Measurements from ENCODE around the gene DGAT2.

DGAT2 gene

DNA sequence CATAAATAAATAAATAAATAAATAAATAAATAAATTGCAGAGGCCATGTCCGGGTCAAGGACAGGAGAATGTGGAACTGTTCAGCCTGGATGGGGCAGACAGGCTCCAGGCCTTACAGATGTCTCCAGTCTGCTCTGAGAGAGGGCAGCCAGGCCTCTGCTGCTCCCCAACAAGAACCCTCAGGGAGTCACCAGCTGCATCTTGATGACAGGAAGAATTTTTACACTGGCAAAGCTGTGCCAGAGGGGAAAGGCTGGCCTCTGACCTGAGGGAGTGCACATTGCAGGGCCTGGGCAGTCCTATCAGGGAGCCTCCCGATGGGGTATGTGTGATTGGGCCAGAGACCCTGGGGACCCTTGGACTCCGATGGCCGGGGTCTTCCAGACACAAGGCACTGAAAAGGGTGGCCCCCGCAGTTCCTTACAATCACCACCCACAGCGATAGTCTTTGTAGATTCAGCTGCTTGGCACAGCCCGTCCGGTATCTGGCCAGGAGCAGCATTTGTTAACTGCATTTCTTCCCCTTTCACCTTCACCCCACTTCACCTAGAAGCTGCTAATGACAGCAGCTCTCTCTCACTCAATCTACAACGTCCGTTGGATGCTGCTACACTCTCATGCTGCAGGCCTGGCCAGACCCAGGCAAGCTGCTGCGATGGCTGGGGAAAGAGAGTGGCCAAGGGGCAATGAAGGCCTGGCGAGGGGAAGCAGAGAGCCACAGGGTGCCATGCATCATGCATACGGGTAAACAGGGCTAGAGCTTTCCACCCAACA lies 42.8 kb upstream of the DGAT2 start:
- DNase-seq (ENCODE audit: low read depth) = no peak
- H3K4me3 ChIP-seq (ENCODE audit: low read length) = no peak overlapping the region
- TF ChIP-seq, protein P1, sequence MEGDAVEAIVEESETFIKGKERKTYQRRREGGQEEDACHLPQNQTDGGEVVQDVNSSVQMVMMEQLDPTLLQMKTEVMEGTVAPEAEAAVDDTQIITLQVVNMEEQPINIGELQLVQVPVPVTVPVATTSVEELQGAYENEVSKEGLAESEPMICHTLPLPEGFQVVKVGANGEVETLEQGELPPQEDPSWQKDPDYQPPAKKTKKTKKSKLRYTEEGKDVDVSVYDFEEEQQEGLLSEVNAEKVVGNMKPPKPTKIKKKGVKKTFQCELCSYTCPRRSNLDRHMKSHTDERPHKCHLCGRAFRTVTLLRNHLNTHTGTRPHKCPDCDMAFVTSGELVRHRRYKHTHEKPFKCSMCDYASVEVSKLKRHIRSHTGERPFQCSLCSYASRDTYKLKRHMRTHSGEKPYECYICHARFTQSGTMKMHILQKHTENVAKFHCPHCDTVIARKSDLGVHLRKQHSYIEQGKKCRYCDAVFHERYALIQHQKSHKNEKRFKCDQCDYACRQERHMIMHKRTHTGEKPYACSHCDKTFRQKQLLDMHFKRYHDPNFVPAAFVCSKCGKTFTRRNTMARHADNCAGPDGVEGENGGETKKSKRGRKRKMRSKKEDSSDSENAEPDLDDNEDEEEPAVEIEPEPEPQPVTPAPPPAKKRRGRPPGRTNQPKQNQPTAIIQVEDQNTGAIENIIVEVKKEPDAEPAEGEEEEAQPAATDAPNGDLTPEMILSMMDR (conservative IDR thresholded peaks at IDR 0.05; ENCODE audit: low read length) = no peak

DNA sequence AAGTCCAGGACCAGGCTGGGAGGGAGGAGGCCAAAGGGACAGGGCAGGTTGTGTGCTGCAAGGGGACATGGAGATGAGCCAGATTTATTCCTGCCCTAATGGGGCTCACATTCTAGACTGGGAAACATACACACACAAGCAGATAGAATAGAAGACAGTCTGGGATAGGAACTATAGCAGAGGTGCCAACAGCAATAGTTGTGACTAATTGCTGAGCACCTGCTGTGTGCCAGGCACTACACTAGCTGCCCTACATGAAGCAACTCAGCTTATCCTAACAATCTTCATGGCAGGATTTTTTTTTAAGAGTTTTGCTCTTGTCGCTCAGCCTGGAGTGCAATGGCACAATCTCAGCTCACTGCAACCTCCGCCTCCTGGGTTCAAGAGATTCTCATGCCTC lies 39.6 kb upstream of the DGAT2 start:
- H3K4me3 ChIP-seq (ENCODE audit: low read length) = no peak overlapping the region
- no peak for DNase-seq (ENCODE audit: low read depth)
- TF ChIP-seq, protein P1 (conservative IDR thresholded peaks at IDR 0.05; ENCODE audit: low read length) = no peak

DNA sequence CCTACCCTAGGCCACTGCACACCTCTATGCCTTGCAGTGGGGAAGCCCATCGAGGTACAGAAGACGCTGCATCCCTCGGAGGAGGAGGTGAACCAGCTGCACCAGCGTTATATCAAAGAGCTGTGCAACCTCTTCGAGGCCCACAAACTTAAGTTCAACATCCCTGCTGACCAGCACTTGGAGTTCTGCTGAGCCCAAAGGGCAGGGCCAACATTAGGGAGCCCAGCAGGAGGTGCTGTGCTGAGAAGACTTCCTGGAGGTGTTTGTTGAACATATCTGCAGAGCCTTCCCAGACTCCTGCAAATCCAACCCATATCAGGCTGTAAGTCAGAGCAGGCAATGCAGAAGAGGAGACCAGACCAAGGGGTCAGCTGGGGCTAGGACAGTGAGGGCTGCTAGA lies 37.5 kb upstream of the DGAT2 start:
- H3K4me3 ChIP-seq (ENCODE audit: low read length) = no peak overlapping the region
- DNase-seq (ENCODE audit: low read depth) = no peak
- TF ChIP-seq, protein P1 (conservative IDR thresholded peaks at IDR 0.05; ENCODE audit: low read length) = no peak

DNA sequence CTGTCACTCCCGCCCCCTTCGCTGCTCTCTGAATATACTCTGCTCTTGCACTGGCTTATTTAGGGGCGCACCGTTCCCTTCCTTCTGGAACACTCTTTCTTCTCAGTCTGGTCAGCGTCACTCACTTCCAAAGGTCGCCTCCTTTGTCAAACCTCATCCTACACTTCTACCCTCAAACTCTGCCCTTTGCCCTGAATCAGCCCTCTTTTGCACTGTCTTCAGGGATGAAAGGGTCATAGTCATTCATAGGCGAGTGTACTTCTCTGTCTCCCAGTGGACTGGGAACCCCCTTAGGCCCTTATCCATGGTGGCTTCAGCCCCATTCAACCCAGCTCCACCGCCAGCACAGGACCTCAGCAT lies 35.5 kb upstream of the DGAT2 start:
- TF ChIP-seq, protein P1 (conservative IDR thresholded peaks at IDR 0.05; ENCODE audit: low read length) = no peak
- no peak for DNase-seq (ENCODE audit: low read depth)
- H3K4me3 ChIP-seq (ENCODE audit: low read length) = no peak overlapping the region

DNA sequence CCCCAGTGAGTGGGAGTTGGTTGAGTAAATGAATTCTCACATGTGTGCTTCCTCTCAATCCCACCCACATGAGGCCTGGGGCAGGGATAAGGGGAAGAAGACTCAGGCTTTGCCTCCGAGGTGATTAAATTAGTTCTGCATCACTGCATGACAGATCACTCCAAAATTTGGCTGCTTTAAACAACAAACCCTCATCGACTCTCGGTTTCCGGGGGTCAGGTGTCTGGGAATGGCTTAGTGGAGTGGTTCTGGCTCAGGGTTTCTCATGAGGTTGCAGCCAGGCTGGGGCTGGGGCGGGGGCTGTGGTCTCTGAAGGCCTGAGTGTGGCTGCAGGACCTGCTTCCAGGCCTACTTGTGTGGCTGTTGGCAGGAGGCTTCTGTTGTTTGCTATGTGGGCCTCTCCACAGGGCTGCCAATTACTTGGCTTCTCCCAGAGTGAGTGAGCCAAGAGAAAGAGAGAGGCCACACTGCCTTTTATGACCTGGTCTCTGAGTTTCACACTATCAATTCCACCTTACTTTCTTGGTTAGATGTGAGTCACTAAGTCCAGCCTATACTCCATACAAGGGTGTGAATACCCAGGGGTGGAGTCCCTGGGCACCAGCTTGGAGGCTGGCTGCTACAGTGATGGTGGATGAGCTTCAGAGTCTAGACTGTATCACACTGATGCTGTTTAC lies 35.0 kb upstream of the DGAT2 start:
- TF ChIP-seq, protein P1 (conservative IDR thresholded peaks at IDR 0.05; ENCODE audit: low read length) = no peak
- no peak overlapping the region for H3K4me3 ChIP-seq (ENCODE audit: low read length)
- DNase-seq (ENCODE audit: low read depth) = peak; percentile 9

DNA sequence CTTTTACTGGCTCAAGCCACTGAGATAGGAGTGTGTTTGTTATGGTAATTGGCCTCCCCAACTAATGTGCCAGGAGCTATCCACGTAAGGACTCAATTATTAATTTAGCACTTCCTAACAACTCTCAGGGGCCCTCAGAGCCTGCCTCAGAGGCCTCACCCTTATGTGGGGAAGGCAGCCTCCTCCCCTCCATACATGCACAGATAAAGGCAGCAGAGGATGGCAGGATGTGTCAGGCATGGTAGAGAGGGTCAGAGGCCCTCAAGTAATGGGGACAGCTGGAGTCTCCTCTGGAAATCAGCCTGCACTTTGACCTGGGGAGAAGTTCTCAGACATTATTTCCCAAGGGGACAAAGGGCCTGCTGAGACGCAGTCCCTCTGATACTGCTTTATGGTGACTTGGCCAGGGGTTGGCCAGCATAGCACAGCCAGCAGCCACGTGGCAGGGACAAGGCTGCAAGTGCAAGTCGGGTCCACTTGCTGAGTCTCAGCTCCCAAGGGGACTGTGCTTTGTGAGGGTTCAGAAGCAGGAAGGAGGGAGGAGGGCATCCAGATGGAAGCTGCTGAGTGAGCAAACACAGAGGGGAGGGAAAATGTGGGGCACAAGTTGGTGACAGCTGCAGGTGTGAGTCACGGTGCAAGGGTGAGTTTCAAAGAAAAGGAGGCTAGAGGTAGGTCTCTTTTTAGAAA lies 33.9 kb upstream of the DGAT2 start:
- DNase-seq (ENCODE audit: low read depth) = no peak
- TF ChIP-seq, protein P1 (conservative IDR thresholded peaks at IDR 0.05; ENCODE audit: low read length) = no peak
- H3K4me3 ChIP-seq (ENCODE audit: low read length) = no peak overlapping the region

Measured in AG10803 (cell line).